ENCODE results near the gene PALS1.

Gene PALS1

GRCh38 chr14:67232066-67232465 lies 9.2 kb upstream of the PALS1 start:
- peak; percentile 50; the same call in 1 of the 3 replicates for ATAC-seq (ENCODE audit: insufficient read depth, low read depth)
- Histone ChIP-seq H3K79me2 (ENCODE audit: insufficient read depth, low read length) (no peaks in the 10 kb centered on the region), H3K9me3 (ENCODE audit: insufficient read depth, low read length, severe bottlenecking) (no peaks in the 10 kb centered on the region), H3K4me3 (ENCODE audit: low read depth in 1 of 2, low read length in 2 of 2) (no peak overlapping the region), H3K4me2 (ENCODE audit: insufficient read depth, low read length) (no peak overlapping the region), H3K4me1 (ENCODE audit: insufficient read depth, low read length) (no peaks in the 10 kb centered on the region), H4K20me1 (ENCODE audit: insufficient read depth, low read length) (no peaks in the 10 kb centered on the region), H3K27ac (ENCODE audit: low read length) (no peak overlapping the region), H3K9ac (ENCODE audit: low read depth, low read length) (no peak overlapping the region), H3K27me3 (ENCODE audit: insufficient read depth, low read length, poor library complexity) (no peaks in the 10 kb centered on the region), H2AFZ (ENCODE audit: low read depth, low read length) (no peak overlapping the region), H3K36me3 (ENCODE audit: insufficient read depth, low read length) (no peaks in the 10 kb centered on the region)
- no peak for DNase-seq
- no peak for TF ChIP-seq EZH2 (IDR thresholded peaks at IDR 0.05; ENCODE audit: borderline replicate concordance, low read depth, low read length, severe bottlenecking)
- TF ChIP-seq CTCF (IDR thresholded peaks at IDR 0.05; ENCODE audit: borderline replicate concordance, extremely low read depth, low read length, poor library complexity, severe bottlenecking) = no peak

GRCh38 chr14:67232621-67233020 lies 8.6 kb upstream of the PALS1 start:
- ATAC-seq (ENCODE audit: insufficient read depth, low read depth) (no peak), DNase-seq (no peak)
- TF ChIP-seq EZH2 (IDR thresholded peaks at IDR 0.05; ENCODE audit: borderline replicate concordance, low read depth, low read length, severe bottlenecking) (no peak), CTCF (IDR thresholded peaks at IDR 0.05; ENCODE audit: borderline replicate concordance, extremely low read depth, low read length, poor library complexity, severe bottlenecking) (no peak)
- Histone ChIP-seq H3K4me2 (ENCODE audit: insufficient read depth, low read length) (no peak overlapping the region), H3K9ac (ENCODE audit: low read depth, low read length) (no peak overlapping the region), H3K4me3 (ENCODE audit: low read depth in 1 of 2, low read length in 2 of 2) (no peak overlapping the region), H3K36me3 (ENCODE audit: insufficient read depth, low read length) (no peaks in the 10 kb centered on the region), H3K27ac (ENCODE audit: low read length) (no peak overlapping the region), H3K9me3 (ENCODE audit: insufficient read depth, low read length, severe bottlenecking) (no peaks in the 10 kb centered on the region), H3K4me1 (ENCODE audit: insufficient read depth, low read length) (no peaks in the 10 kb centered on the region), H3K27me3 (ENCODE audit: insufficient read depth, low read length, poor library complexity) (peaks cover 2% of the 10 kb centered on the region), H2AFZ (ENCODE audit: low read depth, low read length) (no peak overlapping the region), H4K20me1 (ENCODE audit: insufficient read depth, low read length) (no peaks in the 10 kb centered on the region), H3K79me2 (ENCODE audit: insufficient read depth, low read length) (no peaks in the 10 kb centered on the region)

GRCh38 chr14:67237591-67237990 lies 3.6 kb upstream of the PALS1 start:
- H3K27ac ChIP-seq (ENCODE audit: low read length) = no peak overlapping the region
- H3K9ac ChIP-seq (ENCODE audit: low read depth, low read length) = no peak overlapping the region
- DNase-seq (no peak), ATAC-seq (ENCODE audit: insufficient read depth, low read depth) (no peak)
- no peak overlapping the region for H3K4me3 ChIP-seq (ENCODE audit: low read depth in 1 of 2, low read length in 2 of 2)
- H3K9me3 ChIP-seq (ENCODE audit: insufficient read depth, low read length, severe bottlenecking) = no peaks in the 10 kb centered on the region
- H3K4me2 ChIP-seq (ENCODE audit: insufficient read depth, low read length) = no peak overlapping the region
- H3K36me3 ChIP-seq (ENCODE audit: insufficient read depth, low read length) = no peaks in the 10 kb centered on the region; the same call in 1 of the 2 replicates
- TF ChIP-seq EZH2 (IDR thresholded peaks at IDR 0.05; ENCODE audit: borderline replicate concordance, low read depth, low read length, severe bottlenecking) (no peak), CTCF (IDR thresholded peaks at IDR 0.05; ENCODE audit: borderline replicate concordance, extremely low read depth, low read length, poor library complexity, severe bottlenecking) (no peak)
- peaks cover 12% of the 10 kb centered on the region for H3K79me2 ChIP-seq (ENCODE audit: insufficient read depth, low read length)
- peaks cover 16% of the 10 kb centered on the region for H3K4me1 ChIP-seq (ENCODE audit: insufficient read depth, low read length)
- no peaks in the 10 kb centered on the region for H4K20me1 ChIP-seq (ENCODE audit: insufficient read depth, low read length)
- peaks cover 3% of the 10 kb centered on the region for H3K27me3 ChIP-seq (ENCODE audit: insufficient read depth, low read length, poor library complexity)
- H2AFZ ChIP-seq (ENCODE audit: low read depth, low read length) = no peak overlapping the region

- Histone ChIP-seq H3K4me3 (ENCODE audit: low read depth in 1 of 2, low read length in 2 of 2) (no peak overlapping the region), H3K79me2 (ENCODE audit: insufficient read depth, low read length) (peaks cover 29% of the 10 kb centered on the region), H4K20me1 (ENCODE audit: insufficient read depth, low read length) (no peaks in the 10 kb centered on the region), H2AFZ (ENCODE audit: low read depth, low read length) (peak overlapping the region; percentile 99), H3K36me3 (ENCODE audit: insufficient read depth, low read length) (no peaks in the 10 kb centered on the region; the same call in 1 of the 2 replicates), H3K4me2 (ENCODE audit: insufficient read depth, low read length) (no peak overlapping the region), H3K4me1 (ENCODE audit: insufficient read depth, low read length) (peaks cover 27% of the 10 kb centered on the region), H3K9me3 (ENCODE audit: insufficient read depth, low read length, severe bottlenecking) (no peaks in the 10 kb centered on the region), H3K27ac (ENCODE audit: low read length) (no peak overlapping the region), H3K9ac (ENCODE audit: low read depth, low read length) (no peak overlapping the region), H3K27me3 (ENCODE audit: insufficient read depth, low read length, poor library complexity) (peaks cover 3% of the 10 kb centered on the region)
- no peak for TF ChIP-seq CTCF (IDR thresholded peaks at IDR 0.05; ENCODE audit: borderline replicate concordance, extremely low read depth, low read length, poor library complexity, severe bottlenecking)
- no peak for TF ChIP-seq EZH2 (IDR thresholded peaks at IDR 0.05; ENCODE audit: borderline replicate concordance, low read depth, low read length, severe bottlenecking)
- ATAC-seq (ENCODE audit: insufficient read depth, low read depth) (no peak), DNase-seq (no peak)
Observed at GRCh38 chr14:67239582-67239981, 1.7 kb upstream of the PALS1 start.
